Measurements from ENCODE around the gene PLD5.

Gene PLD5

DNA sequence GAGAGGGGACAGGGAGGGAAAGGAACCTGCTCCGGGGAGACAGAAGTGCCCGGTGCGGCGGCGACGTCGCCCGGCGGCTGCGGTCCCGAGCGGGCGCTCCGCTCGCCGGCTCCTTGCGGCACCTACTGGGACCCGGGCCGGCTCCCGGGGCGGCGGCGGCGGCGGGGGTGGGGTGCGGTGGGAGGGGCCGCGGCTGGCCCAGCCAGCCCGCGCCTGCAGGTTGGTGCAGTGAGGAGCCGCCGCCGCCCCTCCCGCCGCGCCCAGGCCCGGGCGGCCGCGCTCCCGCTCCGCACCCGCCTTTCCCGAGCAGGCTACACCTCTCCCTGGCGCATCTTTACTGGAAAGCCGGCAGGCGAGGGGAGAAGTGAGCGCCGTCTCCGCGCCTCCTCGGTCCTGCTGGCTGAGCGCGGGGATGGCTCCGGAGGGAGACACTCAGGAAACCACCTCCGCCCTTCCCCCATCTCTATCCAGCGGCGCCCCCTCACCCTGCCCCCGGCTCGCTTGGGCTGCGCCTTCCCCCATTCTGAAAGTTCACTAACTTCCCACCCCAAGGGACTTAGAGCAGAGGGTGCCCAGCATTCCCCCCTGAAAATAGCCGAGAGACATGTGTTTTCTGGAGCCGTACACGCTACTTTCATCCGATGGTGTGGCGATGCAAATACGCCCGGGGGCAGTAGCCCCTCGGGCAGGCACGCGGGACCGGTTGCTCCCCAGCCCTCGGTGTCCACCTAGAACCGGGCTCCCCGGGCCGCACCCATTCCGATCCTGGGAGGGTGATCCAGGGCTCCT lies at the start of gene PLD5:
PLD5 (minus strand) TSS at position 127 of the 789 bp plus-strand sequence.
- peak; percentile 40 for DNase-seq

DNA sequence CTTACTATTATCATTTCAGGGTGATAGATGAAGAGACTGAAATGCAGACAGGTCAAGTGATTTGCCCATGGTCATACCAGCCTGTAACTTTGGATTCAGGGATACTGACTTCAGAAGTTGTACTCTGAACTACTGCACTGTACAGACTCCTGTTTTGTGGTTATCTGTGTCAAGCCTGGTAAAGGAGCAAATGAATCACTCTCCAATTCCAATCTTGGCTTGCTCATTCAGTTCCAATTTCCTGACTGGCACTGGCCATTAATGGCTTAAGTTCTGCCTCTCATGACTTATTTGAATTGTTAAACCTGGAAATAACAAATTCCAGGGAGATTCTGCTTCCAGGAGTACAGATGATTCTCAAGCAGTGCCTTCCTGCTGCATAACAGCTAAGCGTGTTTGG lies 45.4 kb upstream of the PLD5 start:
- DNase-seq, result no peak

DNA sequence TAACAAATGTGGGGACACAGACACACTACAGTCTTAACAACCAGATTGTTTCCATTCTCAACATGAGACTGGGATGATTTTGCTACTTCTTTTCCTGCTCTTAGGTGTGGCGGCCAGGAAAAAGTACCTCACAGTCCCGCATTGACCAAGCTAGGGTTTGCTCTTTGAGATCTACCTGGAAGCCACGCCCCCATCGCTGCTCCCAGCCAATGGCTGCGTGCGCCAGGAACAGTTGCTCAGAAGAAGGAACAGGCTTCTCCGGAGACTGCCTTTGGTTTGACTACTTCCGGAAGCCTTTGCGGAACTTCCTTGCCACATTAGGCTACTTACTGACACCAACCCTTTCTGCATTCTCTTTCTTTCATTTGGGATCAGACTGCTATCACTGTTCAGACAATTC lies 44.2 kb upstream of the PLD5 start:
- no peak for DNase-seq

DNA sequence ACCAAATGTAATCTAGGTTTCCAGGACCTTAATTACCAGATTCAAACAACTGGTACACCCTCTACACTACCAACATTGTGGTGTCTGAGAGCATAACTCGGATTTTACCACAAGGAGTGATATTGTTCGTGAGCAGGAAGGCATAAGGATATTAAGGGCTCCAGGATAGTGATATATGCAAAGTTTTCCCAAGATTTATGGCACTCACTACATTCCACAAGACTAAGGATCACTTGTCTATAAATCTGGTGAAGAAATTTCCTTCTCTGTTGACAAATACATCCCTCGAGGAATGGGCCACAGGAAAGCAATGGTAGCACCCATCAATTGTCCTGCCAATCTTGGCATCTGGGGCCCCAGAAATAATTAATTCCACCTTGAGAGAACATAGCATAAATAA lies 43.1 kb upstream of the PLD5 start:
- no peak for DNase-seq

DNA sequence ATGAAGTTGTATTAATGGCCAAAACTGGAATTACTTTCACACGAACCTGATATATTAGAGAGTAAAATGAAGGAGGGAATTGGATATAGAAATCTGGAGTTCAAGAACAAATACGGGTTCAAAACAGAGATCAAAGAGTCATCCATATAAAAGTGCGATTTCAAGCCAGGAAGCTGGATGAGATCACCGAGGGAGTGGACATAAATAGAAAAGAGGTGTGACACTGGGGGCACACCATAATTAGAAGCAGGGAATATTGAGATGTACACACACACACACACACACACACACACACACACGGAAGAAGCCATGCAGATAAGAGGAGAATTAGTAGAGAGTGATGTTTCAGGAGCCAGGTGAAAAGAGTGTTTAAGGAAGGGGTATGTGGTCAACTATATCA lies 32.3 kb upstream of the PLD5 start:
- DNase-seq, result no peak

DNA sequence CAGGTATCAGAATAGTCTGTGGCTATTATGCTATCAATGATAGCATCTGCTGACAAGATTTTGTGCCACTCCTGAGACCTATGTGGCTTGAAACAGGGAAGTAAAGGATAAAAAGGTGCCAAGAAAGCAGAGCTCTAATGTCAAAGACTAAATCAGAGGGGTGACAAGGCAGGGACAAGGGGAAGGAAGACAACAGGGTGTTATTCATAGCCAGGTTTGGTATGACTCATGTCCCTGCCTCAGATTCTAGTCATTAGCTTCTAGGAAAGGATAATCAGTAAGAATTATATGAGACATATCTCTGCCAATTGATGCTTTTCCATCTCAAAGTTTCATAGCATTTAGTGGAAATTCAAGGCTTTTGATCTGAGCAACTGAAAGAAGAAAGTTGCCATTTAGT lies 31.8 kb upstream of the PLD5 start:
- no peak for DNase-seq

DNA sequence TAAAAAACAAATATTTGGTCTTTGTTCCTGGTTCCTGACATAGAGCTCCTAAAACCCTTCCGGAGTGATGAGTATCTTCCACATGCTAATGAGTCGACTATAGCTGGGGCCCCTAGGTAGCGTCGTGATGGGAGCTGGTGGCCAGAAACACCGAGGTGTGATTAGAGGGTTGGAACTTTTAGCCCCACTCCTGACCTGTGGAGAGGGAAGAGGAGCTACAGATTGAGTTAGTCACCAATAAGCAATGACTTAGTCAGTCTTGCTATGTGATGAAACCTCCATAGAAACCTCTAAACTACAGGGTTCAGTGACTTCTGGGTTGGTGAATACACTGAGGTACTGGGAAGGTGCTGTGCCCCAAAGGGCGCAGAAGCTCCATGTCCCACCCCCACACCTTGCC lies 30.1 kb upstream of the PLD5 start:
- no peak for DNase-seq

DNA sequence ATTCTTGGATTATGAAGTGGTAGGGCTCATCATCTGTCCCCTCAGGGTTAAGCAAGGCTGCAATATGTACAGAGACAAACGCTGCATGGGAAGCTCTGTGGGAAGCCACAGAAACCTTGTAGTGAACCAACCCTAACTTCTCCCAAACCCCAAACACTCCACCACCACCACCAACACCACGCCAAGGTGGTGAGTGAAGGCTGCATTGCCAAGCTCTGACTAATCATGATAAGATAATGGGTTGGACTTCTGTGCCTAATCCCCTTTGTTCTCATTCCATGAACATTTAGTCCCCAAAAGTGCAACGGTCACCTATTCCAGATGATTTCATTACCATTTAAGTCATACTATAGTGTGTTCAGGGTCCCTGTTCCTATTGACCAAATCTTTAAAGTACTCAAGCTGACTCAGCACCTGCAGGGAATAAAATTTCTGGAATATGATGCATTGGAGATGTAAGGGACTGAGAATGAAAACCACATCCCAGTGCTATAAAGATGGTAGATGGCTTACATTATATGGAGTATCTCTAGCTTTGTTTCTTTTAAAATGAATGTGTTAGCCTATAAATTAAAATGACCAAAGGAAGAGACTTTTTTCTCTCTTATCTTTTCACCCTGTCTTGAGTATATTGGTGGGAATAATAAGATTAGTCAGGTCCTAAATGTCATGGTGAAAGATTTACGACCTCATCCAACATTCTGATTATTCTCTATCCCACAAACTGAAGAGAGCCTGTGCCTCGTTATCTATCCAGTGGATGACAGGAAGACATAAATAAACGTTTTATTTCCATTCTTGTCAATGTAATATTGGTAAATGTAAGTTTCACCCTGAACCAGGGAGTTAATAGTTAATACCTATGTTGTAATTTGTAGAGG lies 22.6 kb upstream of the PLD5 start:
- no peak for DNase-seq

DNA sequence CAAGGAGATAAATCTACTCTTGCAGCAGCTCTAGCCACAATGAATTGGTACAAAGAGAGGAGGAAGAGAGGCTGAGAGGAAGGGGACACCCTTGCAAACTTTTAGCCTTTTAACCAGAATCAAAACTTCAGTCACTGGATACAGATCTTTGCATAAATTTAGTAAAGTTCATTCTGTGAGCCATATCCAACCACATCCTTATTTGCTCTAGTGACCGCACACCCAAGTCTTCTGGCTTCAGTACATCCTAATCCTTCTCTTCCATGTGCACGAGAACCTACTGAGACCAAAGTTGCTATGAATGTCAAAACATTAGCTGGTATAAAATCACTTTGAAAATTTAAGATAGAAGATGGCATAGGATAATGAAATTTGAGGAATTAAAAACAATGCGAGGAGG lies 21.9 kb upstream of the PLD5 start:
- no peak for DNase-seq

DNA sequence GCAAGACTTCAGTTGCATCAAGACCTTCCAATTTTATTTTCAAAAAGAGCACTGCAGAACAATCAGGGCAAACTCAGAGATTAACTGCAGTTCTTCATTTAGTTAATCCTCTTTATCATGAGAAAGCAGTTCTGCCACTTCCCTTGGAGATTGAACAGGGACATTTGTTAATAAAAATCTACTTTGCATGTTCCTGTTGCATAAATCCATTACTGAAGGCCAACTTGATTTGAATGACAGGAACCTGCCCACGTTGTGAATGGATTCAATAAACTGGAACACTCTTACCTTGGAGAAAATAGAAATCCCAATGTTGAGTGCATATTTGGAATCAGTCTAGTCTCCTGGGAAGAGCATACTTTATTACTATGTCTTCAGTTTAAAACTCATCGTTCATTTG lies 19.6 kb upstream of the PLD5 start:
- DNase-seq, result no peak

DNA sequence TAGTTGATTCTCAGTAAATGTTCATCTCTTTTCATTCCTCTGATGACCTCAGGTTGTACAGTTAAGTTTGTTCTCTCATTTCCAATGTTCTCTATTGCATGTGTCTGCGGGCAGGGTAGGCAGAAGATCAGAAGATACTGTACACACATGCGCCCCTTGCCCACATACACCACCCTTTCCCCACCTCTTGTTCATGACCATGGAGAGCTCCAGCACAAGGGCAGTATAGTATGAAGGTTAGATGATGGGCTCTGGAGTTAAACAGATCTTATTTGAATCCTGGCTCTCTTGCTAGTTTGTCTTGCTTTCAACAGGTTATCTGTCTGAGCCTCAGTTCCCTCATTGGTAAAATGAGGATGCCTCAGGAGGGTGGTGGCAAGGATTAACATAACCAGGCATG lies 17.8 kb upstream of the PLD5 start:
- no peak for DNase-seq

DNA sequence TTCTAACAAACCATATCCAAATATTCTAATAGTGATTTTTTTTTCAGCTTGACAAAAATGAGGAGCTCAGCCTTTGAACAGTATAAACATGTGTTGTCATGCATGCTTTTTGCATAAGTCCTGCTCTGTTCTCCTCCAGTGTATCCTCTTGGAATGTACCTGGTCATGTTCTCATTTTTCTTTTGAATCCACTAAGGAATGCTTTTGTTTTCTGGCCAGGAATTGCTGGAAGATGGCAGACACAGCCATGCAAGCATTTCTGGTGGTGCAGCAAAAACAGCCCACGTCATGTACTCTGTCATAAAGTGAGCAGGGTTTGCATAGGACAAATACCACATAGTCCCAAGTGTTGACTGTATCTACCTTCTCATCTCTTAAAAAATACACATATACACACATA lies 11.5 kb upstream of the PLD5 start:
- DNase-seq, result no peak

DNA sequence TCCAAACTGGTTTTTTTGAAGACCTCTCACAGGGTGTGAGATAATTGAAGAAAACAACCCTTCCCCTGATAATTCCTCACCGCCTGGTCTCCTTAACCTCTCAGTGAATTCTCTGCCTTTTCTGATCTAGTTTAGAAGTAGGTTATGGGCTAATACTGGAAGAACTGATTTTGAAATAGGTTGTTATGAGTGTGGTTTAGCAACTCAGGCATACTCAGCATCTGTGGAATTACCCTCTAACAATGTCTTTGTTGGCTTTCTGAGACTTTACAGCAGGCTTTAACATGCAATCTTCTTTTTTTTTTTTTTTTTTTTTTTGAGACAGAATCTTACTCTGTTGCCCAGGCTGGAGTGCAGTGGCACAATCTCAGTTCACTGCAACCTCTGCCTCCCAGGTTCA lies 10.3 kb upstream of the PLD5 start:
- no peak for DNase-seq

DNA sequence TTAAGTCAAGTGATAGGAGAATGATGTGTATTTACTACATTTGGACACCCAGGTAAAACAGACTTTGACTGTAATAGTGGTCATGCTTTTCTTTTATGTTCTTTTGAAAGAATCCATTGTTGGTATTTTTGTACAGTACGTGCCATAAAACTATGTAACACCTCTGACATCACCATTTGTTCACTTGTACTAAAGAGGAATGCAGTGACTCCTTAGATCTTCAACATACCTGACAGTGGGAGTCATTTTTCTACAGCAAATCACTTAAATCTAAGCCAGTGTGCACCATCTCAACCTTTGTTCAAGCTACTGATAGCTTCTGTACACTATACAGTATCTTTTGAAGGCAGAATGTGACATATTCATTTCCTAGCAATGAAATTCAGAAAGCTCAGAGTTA lies 6.3 kb upstream of the PLD5 start:
- no peak for DNase-seq

DNA sequence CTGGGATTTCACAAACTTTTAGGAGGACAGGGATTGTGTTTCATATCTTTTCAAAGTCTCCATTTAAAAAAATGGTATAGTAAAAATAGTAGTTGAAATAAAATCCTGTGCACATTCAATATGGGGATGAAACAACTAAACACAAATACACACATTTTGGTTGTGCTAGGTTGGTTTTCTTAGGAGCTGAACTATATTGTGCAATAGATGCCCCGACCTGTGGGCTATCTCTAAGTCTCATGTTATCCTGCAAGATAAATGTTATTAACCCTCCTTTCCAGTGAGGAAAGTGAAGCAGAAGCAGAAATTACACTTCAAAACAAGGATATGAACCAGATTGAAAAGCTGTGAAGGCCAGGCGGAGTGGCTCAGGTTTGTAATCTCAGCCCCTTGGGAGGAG lies 1.3 kb upstream of the PLD5 start:
- DNase-seq, result no peak

DNA sequence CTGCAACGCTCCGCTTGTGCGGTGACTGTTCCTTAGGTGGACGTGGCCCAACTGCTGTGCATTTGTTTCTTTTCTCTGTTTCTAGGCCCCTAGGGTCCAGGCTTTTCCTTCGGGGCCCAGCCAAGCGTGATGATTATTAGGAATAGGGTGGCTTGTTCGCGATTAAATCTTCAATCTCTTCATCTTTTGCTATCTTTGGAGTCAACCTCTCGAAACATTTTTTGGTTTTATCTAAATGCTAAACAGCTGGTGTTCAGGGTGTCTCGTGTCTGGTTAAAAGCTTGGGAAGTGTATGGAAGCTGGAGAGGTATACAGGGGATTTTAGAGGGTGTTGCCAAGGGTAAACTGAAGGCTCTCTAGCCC lies 844 bp upstream of the PLD5 start:
- peak; percentile 14 for DNase-seq

DNA sequence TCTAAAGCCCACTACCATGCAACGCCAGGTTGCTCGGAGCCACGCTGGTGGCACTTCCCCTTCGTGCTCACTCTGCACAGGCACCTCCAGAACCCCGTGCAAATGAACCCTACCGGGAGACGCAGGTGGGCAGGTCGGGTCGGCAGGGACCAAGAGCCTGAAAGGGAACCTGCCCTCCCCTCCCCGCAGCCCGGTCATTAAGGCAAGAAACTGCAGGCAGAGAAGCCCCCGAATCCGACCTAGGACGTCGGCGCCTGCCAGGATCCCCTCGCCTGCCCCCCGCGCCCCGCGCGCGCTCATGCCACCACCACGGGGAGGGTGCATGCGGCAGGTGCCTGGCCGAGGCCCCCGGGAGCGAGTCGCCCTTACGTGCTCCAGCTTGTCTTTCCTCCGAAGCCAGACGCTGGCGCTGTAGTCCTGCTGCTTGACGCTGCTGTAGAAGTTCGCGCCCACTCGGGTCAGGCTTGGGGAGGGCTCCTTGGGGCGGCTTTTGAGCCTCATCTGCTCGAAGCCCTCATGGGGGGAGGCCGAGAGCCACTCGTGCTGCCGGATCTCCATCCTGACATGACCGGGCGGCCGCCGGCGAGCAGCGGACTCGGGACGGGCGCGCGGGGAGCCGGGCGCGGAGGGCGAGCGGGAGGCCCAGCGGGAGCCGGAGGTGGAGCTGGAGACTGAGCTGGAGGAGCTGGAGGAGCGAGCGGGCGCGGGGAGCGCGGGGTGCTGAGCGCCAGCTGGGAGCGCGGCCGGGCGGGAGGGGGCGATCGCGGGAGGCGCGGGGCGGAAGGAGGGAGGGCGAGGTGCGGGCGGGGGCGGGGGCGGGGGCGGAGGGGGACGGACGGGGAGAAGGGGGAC lies 552 bp downstream of the PLD5 start:
- DNase-seq, result peak; percentile 65

DNA sequence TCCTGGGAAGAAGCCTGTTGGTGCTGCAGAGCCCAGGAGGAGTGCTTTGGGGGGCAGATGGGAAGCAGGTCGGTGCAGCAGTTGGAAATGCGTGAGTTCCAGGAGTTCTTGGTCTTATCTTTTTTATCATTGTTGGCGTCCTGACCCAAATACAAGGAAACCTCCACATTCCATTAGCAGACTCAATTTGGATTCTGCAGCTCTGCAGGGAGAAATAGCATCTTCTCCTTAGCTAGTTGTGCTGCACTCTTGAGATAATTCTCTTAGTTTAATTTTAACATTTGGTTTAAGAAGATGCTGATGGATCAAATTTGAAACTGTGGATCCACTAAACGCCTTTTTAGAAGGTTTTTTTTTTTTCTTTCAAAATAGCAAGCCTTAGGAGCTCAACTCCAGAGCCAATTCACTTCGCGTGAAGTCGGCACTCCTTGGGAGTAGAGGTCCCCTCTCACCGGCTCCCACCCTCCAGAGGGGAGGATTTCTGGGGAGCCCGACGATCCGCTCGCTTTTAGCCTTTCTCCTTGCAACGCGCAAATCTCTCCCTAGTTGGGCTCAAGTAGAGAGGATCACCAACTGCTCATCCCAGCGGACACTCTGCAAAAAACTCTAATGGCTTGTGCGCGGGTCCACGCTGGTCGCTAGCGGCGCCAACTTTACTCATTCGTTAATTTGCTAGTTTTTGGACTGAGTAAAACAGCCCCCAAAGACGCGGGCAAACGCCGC lies 1.3 kb downstream of the PLD5 start:
- DNase-seq, result no peak

DNA sequence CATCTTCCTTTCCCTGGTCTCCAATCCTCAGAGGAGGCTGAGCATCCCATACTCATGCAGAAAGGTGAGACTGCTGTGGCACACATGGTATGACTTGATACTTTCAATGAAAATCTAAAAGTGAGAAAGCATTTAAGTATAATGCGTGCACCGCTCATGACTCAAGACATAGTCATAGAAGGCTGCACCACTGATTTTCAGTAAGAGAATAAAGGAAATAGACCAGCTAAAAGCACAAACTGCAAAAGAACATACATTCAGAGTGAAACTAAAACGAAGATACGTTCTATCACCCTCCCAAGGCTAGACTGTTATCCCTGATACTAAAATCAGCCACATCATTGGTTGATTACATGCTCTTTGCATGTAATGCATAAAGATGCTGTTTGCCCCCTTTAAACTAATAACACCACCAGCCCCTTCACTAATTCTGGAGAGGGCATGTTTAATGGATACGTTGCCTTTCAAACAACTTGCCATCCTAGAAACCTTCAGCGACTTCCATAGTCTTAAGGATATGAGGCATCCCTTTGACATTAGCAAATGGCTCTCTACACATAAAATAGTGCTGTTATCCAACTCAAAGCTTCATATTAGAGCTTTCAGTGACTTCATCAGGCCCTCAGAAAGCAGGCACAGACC lies 2.1 kb downstream of the PLD5 start:
- DNase-seq, result no peak

DNA sequence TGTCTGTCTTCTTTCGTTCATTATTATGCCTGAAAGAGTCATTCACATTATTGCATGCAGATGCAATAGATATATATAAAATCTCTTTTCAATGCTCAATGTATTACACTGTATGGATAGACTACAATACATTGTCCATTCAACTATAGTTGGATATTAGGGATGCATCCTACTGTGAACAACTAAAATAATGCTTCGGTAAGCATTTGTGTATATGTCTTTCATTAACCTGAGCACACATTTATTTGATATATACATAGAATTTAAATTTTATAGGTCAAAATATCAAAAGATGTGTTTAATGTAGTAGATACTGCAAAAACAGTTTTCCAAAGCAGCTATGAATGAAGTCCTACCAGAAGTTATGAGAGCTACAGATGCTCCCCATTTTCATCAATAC lies 8.9 kb downstream of the PLD5 start:
- DNase-seq, result no peak

DNA sequence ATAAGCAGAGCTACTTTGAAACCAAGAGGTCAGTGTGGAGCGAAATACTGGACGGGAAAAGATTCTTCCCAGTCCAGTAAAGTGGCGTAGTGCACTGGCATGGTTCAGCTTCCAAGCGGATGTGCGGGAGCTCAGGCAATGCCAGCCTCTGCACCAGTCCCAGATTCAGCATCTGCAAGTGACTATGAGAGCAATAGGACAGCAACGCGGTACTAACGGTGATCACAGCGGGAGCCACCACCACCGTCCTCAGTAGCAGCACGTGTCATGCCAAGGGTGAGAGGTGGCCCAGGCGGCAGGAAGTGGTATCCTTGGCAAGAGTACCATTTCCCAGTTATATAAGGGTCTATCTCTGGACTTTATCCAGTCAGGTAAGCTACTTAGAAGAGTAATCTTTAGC lies 17.8 kb downstream of the PLD5 start:
- no peak for DNase-seq

DNA sequence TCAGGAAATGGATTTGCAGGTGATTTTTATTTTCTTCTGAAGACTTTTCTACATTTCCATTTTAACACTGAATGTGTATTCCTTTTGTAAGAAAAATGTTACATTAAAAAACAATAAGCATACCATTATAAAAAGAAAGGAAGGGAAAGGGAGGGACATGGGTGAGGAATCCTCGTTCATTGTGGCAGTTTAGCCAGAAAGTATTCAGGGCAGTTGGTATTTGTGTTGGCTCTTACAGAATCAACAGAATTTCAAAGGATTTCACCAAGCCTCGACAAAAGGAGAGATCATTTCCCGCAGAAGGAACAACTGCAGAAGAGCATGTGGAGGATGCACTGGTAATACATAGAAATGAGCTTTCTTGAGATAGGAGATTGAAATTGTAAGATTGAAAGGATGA lies 35.0 kb downstream of the PLD5 start:
- no peak for DNase-seq

Measured in NCI-H82 (cell line).